ENCODE data around the gene PDE10A.

- TF ChIP-seq ZFAT (CRISPR knock-in tag; conservative IDR thresholded peaks at IDR 0.05) (no peak), ZNF816 (CRISPR knock-in tag; IDR thresholded peaks at IDR 0.05; ENCODE audit: borderline replicate concordance) (no peak), RXRA (CRISPR knock-in tag; IDR thresholded peaks at IDR 0.05) (no peak), EZH2 (conservative IDR thresholded peaks at IDR 0.05; ENCODE audit: low read depth, low read length) (no peak), ZNF598 (CRISPR knock-in tag; IDR thresholded peaks at IDR 0.05; ENCODE audit: borderline replicate concordance) (no peak), ARHGAP35 (CRISPR knock-in tag; IDR thresholded peaks at IDR 0.05; ENCODE audit: borderline replicate concordance) (no peak), YY1 (IDR thresholded peaks at IDR 0.05; ENCODE audit: insufficient read depth, insufficient replicate concordance, low read depth, low read length) (no peak), POLR2AphosphoS5 (IDR thresholded peaks at IDR 0.05; ENCODE audit: low read depth, low read length) (no peak), CTCF (CRISPR knock-in tag; IDR thresholded peaks at IDR 0.05) (no peak)
- TF ChIP-seq, protein P1, sequence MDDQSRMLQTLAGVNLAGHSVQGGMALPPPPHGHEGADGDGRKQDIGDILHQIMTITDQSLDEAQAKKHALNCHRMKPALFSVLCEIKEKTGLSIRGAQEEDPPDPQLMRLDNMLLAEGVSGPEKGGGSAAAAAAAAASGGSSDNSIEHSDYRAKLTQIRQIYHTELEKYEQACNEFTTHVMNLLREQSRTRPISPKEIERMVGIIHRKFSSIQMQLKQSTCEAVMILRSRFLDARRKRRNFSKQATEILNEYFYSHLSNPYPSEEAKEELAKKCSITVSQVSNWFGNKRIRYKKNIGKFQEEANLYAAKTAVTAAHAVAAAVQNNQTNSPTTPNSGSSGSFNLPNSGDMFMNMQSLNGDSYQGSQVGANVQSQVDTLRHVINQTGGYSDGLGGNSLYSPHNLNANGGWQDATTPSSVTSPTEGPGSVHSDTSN (CRISPR knock-in tag; IDR thresholded peaks at IDR 0.05; ENCODE audit: borderline replicate concordance): no peak
- TF ChIP-seq, protein P2, sequence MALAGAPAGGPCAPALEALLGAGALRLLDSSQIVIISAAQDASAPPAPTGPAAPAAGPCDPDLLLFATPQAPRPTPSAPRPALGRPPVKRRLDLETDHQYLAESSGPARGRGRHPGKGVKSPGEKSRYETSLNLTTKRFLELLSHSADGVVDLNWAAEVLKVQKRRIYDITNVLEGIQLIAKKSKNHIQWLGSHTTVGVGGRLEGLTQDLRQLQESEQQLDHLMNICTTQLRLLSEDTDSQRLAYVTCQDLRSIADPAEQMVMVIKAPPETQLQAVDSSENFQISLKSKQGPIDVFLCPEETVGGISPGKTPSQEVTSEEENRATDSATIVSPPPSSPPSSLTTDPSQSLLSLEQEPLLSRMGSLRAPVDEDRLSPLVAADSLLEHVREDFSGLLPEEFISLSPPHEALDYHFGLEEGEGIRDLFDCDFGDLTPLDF (CRISPR knock-in tag; IDR thresholded peaks at IDR 0.05): no peak
- TF ChIP-seq, protein P3, sequence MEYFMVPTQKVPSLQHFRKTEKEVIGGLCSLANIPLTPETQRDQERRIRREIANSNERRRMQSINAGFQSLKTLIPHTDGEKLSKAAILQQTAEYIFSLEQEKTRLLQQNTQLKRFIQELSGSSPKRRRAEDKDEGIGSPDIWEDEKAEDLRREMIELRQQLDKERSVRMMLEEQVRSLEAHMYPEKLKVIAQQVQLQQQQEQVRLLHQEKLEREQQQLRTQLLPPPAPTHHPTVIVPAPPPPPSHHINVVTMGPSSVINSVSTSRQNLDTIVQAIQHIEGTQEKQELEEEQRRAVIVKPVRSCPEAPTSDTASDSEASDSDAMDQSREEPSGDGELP (IDR thresholded peaks at IDR 0.05; ENCODE audit: borderline replicate concordance, low read depth): no peak
- TF ChIP-seq, protein P4, sequence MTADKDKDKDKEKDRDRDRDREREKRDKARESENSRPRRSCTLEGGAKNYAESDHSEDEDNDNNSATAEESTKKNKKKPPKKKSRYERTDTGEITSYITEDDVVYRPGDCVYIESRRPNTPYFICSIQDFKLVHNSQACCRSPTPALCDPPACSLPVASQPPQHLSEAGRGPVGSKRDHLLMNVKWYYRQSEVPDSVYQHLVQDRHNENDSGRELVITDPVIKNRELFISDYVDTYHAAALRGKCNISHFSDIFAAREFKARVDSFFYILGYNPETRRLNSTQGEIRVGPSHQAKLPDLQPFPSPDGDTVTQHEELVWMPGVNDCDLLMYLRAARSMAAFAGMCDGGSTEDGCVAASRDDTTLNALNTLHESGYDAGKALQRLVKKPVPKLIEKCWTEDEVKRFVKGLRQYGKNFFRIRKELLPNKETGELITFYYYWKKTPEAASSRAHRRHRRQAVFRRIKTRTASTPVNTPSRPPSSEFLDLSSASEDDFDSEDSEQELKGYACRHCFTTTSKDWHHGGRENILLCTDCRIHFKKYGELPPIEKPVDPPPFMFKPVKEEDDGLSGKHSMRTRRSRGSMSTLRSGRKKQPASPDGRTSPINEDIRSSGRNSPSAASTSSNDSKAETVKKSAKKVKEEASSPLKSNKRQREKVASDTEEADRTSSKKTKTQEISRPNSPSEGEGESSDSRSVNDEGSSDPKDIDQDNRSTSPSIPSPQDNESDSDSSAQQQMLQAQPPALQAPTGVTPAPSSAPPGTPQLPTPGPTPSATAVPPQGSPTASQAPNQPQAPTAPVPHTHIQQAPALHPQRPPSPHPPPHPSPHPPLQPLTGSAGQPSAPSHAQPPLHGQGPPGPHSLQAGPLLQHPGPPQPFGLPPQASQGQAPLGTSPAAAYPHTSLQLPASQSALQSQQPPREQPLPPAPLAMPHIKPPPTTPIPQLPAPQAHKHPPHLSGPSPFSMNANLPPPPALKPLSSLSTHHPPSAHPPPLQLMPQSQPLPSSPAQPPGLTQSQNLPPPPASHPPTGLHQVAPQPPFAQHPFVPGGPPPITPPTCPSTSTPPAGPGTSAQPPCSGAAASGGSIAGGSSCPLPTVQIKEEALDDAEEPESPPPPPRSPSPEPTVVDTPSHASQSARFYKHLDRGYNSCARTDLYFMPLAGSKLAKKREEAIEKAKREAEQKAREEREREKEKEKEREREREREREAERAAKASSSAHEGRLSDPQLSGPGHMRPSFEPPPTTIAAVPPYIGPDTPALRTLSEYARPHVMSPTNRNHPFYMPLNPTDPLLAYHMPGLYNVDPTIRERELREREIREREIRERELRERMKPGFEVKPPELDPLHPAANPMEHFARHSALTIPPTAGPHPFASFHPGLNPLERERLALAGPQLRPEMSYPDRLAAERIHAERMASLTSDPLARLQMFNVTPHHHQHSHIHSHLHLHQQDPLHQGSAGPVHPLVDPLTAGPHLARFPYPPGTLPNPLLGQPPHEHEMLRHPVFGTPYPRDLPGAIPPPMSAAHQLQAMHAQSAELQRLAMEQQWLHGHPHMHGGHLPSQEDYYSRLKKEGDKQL (CRISPR knock-in tag; IDR thresholded peaks at IDR 0.05; ENCODE audit: low read depth): no peak
These were observed 45.5 kb downstream of the PDE10A start for GRCh38 chr6:165617528-165617927.

All from HepG2 (cell line).